ENCODE data around the gene ENAH.
A peak's percentile ranks its signal among the peaks of the same experiment; 100 is the strongest.

ENAH gene

DNA sequence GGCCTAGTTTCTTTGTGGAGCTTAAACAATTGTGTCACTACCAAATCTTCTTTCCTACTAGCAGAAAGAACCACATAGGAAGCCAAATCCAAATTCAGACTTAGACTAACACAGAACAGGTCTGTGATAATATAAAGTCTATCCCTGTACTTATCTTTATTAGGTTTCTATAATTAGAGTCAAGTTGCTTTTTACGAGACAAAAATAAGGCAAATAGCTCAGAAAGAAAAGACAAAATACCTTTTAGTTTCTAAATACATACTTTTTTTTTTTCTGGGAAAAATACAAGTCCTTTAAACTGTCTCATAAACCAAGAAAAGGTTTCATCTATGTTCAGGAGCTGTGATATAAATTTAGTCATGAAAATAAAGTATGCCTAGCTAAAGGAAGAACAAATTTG, 146.2 kb downstream of the ENAH start:
- no peak for DNase-seq (ENCODE audit: low read depth in 2 of 3, low spot score in 1 of 3)

DNA sequence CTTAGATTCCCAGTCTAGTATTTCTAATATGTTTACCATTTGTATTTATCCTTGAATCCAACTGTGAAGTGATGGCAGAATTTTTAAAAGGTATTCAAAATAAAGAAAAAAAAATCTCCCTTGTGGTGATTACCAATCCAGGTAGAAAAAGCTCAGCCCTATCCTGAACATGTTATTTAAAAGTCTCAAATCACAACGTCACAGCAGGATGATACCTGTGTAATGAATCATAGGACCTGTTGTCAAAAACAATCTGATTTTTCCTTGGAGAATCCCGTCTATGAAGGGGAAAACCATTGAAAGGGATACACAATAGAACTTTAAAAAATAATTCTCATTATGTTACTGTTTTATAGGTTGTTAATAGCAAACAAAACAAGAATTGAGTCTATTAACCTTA, 148.1 kb downstream of the ENAH start:
- DNase-seq (ENCODE audit: low read depth in 2 of 3, low spot score in 1 of 3) = no peak

DNA sequence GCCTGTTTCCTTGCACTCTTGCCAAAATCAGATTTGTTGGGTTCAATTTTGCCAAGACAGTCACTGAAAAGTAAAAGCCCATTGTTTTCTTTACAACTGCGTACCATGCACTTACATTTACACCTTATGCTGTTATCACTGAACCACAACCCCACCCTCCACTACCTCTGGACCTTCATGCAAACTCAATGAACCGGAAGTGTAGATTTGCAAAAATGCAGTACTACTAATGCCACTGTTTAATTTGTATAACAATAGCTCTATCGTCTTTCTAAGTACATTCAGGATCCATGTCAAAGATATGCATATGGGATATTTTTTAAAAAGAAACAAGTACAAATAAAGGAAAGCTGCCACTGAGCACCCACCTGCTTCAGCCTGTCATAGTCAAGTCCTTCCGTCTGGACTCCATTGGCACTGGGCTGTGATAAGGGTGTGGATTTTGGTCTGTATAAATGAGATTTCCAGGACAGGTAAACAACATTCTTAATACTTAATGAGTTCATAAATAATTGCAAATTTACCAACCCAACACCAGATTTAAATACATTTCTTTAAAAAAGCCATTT, 152.2 kb downstream of the ENAH start:
- DNase-seq (ENCODE audit: low read depth in 2 of 3, low spot score in 1 of 3) = no peak

DNA sequence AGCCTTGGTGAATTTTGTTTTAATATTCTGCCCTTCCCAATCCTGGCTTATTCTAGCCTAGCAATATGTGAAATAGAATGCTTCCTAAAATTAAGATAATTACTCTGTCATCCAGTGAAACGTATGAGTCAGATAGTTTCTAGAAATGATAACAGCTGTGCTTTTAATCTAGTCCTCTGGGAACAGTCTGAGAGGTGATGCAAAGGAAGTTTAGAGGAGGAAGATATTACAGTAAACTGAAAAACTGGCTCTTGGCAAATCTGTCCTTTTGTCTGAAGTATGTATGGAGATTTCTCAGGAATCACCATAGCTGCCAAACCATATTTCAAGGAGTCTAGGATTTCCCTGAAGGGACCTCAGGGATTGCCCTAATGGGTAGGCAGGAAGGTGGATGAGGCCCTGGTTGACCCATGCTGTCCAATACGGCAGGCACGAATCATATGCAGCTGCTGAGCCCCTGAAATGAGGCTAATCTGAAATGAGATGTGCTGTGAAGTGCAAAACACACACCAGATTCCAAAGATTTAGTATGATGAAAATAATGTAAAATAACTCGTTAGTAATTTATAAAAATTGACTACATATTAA, 154.3 kb downstream of the ENAH start:
- DNase-seq (ENCODE audit: low read depth in 2 of 3, low spot score in 1 of 3) = no peak

DNA sequence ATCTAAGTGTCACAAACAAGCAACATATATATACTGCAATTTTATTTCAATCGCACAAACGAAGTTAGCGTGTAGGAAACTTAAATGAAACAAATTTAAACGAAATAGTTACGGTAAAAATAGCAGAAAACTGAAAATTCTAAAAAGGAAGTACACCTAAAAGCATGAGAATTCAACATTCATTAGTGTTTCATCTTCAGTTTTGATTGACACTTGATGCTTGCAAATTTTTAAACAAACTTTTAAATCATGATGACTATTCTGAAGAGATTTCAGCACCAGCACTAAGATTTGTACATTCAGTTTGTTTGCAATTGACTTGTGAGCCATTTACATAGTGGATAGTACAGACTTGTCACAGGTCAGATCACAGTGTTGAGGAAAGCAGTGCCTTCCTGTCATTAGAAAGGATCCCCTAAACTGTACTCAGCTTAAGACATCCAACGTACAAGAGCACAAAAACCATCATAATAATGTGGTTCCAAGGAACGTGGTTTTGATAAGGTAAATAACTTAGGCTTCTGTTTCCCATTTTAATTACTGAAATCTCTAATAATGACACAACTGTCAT, 158.0 kb downstream of the ENAH start:
- no peak for DNase-seq (ENCODE audit: low read depth in 2 of 3, low spot score in 1 of 3)

DNA sequence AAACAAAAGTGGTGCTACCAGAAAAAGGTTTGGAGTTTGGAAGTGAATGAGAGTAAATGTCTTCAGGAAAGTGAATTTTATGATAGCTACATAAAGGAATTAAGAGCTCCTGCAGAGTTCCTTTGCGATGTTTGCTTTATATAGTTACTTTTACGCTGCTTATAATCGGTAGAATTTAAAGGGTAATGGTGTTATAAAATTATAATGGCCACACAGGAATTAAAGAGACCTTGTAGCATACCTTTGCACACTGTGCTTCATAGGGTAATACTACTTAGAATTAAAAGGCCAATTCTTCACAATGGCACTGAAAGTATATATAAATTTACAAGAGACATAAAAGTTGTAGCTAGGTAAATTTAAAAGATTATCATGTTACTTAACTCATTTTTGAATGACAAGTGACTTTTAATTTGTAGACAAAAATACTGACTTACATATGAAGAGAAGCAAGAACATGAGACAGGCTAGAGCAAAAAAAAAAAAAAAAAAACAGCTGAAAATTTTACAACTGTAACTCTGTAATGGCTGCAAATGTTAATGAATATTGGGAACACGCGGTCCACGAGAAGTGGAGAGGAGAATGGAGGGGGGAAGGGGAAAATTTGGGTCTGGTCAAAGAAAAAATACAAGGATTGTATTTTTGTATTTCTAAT, 159.2 kb downstream of the ENAH start:
- no peak for DNase-seq (ENCODE audit: low read depth in 2 of 3, low spot score in 1 of 3)

DNA sequence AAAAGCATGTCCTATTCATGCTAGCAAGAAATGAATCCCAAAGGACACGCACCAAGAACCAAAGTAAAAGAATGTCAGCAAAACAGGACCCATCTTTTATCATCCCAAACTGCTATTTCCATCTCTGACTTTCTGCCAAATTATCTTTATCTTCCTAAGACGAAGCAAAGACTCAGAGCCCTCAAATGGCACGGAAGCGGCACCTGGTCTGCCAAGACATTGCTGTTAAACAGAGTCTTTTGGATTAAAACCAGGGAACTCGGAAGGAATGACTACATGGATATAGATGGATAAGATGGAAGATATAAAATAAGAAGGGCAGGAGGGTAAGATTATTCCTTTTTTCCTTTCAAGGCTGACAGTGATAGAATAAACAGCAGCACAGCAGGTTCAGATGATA, 164.2 kb downstream of the ENAH start:
- no peak for DNase-seq (ENCODE audit: low read depth in 2 of 3, low spot score in 1 of 3)

DNA sequence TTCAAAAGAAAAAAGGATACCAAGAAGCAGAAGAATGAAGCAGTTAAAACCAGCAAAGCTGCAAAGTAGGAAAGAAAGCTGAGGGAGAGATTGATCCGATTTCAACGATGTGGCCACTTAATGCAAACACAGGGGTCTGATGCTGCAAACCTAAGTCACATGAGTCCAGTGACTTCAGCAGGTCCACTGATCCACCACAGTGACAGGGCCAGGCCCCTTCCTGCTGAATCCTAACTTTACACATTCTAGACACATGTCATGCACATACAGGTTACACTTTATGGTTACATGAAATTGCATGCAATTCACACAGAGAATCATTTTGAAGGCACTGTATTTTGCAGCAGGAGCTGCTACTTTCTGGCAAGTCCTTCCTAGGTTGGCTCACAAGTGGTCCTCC, 166.1 kb downstream of the ENAH start:
- DNase-seq (ENCODE audit: low read depth in 2 of 3, low spot score in 1 of 3) = no peak

DNA sequence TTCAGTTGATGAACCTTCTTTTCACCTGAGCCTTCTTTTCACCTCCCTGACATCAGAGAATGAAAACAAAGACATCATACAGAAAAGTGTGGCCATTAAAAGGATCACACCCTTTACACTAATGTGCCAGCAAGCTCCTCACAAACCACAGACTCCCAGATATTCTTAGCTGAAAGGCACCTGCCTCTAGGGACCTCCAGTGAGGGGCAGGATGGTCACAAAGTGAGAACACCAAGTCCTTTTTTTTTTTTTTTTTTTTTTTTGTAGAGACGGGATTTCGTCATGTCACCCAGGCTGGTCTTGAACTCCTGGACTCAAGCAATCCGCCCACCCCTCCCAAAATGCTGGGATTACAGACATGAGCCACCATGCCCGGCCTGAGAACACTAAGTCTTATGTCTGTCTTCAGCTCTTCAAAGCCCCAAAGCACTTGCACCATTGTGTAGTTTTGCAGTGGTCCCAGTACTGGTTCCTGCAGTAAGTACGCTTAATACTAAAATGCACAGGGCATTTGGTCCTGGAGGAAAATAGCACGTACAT, 166.9 kb downstream of the ENAH start:
- DNase-seq (ENCODE audit: low read depth in 2 of 3, low spot score in 1 of 3) = no peak

DNA sequence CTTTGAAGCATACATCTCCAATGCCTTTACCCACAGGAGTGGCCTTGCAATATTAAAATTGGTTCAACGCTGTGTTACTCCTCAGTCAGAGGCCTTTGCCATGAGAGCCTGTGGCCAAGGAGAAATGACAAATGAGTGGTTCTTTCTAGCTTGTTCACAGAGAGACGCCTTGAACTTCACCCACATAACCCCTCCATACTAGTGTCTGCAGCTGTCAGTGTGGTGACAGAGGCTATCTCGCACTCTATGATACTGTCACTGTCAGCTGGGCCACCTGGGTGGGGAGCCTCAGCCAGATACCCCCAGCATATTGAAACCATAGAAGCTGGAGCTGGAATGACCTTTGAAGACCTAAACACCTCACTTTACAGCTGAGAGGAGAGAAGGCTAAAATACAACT, 167.7 kb downstream of the ENAH start:
- no peak for DNase-seq (ENCODE audit: low read depth in 2 of 3, low spot score in 1 of 3)

DNA sequence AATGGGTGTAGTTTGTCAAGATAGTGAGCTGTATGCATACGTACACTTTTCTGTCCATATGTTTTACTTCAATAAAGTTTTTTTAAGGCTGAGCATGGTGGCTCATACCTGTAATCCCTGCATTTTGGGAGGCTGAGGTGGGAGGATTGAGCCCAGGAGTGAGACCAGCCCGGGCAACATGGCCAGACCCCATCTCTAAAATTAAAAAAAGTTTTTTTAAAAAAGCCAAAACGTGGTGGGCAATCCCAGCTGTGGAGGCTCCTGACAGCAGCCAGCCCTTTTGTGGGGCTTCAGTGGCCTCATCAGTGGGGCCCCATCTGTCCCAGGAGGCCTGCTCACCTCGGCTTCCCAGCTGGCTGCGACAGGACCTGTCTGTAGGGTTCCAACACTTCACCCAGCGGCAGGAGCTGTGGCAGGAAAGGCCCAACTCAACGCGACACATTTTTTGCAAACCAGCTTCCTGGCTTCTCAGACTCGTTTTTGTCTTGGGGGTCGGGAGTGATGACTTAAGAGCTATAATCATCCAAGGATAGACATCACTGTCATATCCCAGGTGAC, 168.2 kb downstream of the ENAH start:
- no peak for DNase-seq (ENCODE audit: low read depth in 2 of 3, low spot score in 1 of 3)

DNA sequence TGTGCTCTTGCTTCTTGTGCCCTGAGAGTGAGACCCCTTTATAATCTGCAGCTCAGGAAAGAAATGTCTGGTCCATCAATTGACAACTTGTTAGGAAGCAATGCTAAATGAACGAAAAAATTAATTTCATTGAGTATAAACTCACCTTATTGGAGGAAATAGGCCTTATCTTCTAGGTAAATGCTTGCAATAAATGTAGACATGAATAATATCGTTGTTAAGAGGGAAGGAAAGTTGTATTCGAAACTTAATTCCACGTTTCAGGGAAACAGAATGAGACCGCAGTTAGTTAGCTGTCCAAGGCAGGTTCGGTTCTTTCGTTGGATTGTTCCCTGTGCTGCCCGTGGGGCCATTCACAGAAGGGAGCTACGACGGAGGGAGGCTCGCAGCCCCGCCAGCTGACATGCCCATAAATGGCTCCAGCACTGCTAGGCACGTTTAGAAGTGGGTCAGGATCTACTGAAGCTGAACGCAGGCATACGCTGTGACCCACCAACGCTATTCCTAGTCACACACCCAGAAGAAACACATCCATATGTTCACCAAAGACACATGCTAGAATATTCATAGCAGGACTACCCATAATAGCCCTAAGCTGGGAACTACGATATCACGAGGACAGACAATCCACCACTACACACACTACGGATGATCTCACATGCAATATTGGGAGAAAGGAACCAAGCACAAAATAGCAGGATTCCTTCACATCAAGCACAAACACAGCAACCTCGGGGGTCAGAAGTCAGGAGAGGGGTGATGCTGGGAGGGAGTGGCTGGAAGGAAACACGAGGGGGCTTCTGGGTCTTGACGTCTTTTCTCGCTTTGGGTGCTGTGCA, 168.9 kb downstream of the ENAH start:
- DNase-seq (ENCODE audit: low read depth in 2 of 3, low spot score in 1 of 3) = no peak

DNA sequence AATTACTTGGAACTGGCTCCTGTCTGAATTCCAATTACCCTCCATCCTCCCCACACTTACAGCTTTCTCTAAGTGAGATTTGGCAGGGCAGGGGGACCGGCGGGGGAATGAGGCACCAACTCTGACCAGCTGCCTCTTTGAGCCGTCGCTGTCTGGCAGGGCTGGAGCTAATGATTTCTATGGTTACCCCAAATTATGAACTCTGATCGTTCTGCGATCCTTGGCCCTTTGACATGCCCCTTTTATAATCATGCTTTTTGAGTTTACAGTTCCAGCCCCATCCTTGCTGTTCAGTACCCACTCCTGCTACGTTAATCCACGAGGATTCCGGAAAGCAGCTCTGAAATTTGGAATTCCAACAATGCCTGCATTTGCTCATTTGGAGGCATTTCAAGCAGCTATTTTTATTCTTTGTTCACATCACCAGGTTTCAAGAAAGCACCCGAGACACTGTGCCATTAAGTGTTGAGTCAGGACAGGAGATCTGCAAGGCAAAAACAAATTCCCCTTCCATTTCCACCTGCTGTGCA, 170.4 kb downstream of the ENAH start:
- no peak for DNase-seq (ENCODE audit: low read depth in 2 of 3, low spot score in 1 of 3)

DNA sequence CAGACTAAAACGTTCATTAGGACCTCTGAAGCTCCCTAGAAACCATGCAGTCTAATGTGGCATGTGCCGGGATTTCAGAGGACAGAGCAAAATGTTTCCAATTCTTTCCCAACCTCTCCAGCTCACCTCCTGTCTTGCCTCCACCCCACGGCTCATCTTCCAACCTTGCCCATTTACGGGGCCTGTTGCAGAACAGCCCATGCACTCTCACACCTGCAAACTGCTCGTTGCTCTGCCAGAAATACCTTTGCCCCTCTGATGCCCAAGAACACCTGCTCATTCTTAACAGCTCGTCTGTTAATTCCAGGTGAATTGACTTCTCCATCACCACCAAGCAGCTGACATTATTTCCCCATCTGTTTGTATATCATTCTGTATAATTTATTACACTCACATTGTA, 171.2 kb downstream of the ENAH start:
- DNase-seq (ENCODE audit: low read depth in 2 of 3, low spot score in 1 of 3) = no peak

DNA sequence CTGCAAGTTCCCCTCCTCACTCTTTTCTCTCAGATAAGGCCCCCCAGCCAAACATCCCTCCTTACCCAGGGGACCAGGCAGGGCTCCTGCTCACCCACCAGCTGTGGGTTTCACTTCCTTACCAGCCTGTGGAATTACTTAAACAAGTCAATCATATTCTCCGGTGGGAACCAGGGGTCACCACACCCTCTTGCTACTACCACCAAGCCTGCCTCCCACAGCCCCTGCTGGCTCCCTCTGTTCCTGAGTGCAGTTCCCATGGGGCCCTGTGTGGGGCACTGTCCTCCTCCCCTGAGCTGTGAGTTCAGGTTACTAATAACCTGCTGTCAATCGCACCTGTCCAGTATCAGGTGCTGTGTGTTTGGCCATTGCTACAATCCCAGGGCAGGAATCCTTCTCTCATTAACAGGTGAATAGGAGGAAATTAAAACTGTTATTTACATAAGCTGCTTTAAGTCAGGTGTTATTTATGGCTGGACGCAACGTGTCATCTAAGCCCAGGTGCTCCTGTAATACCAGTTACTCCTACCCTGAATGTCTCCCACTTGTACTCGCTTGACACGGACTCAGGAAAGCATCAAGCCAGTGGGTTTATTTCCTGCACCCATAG, 172.0 kb downstream of the ENAH start:
- peak in 2 of 3 donors; percentile 23 to 52 for DNase-seq (ENCODE audit: low read depth in 2 of 3, low spot score in 1 of 3)

DNA sequence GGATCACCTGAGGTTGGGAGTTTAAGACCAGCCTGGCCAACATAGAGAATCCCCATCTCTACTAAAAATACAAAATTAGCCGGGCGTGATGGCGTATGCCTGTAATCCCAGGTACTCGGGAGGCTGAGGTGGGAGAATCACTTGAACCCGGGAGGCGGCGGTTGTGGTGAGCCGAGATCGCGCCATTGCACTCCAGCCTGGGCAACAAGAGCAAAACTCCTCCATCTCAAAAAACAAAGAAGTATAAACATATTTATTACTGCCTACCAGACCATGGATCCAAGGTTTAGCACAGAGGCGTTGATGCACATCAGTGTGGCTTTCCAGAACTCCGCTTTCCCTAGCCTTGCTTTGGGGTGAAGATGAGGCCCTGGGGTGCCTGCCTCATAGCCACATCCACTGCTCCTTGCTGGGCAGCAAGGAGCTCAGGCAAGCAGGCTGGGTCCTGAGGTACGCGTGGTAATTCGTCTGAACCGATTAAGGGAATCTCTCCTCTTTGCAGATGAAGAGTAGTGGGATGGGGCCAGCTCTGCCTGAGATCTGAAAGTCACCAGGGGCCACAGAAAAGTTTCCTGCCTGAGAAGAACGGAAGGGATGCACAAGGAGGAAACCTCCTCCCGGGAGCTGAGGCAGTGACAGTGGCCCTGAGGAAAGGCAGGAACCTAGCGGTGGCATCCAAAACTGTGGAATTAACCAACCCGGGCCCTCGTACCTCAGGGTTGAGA, 172.8 kb downstream of the ENAH start:
- no peak for DNase-seq (ENCODE audit: low read depth in 2 of 3, low spot score in 1 of 3)

DNA sequence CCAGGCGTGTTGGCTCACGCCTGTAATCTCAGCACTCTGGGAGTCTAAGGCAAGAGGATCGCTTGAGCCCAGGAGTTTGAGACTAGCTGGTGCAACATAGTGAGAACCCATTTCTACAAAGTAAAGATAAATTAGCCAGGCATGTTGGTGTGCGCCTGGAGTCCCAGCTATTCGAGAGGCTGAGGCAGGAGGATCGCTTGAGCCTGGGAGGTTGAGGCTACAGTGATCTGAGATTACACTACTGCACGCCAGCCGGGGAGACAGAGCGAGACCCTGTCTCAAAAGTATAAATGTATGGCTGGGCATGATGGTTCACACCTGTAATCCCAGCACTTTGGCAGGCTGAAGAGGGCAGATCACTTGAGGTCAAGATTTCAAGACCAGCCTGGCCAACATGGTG, 173.6 kb downstream of the ENAH start:
- no peak for DNase-seq (ENCODE audit: low read depth in 2 of 3, low spot score in 1 of 3)

DNA sequence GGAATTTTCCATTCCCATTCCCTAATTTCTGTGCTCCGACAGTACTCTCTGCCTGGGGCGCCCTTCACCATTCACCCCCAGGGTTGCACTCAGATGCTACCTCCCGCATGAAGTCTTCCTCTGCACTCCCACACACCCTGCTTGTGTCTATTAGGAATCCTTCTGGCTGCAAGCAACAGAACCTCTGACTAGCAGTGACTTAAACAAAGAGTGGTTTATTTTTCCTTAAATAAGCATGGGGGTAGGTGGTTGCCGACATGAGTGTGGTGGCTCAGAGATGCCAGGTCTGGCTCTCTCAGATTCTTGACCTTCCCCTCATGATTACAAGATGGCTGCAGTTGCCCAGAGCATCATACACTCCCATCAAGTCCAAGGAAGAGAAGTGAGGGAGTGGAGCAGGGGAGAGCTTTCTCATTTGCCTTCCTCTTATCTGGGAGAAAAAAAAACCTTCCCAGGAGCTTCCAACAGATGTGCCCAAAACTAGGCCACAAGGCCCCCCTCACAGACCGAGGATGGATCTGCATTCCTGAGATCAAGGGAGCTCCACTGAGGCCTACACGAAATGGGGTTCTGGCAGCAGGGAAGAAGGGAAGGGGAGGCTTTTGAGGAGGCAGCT, 175.5 kb downstream of the ENAH start:
- no peak for DNase-seq (ENCODE audit: low read depth in 2 of 3, low spot score in 1 of 3)

DNA sequence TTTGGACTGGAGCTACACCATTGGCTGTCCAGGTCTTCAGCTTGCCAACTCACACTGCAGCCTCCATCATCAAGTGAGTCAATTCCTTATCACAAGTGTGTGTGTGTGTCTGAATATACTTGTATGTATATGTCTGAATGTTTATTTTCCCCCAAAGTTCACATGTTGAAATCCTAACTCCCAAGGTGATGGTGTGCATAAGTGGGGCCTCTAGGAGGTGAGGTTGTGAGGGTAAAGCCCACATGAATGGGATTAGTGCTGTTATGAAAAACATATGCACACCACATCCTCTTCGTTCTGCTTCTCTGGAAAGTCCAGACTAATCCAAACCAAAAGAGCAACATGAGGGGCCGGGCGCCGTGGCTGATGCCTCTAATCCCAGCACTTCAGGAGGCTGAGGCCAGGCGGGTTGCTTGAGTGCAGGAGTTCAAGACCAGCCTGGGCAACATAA, 176.4 kb downstream of the ENAH start:
- DNase-seq (ENCODE audit: low read depth in 2 of 3, low spot score in 1 of 3) = no peak

All from stimulated activated CD4-positive, alpha-beta T cell treated with anti-CD3 and anti-CD28 coated beads, Interleukin-12 subunit alpha, Interleukin-12 subunit beta, amount 100 ng/mL, for 48 hours (primary cell).